OCI-LY7 (cell line): Measurements from ENCODE around the gene CBFA2T2.

Source experiments
- CTCF ChIP-seq: fragments of 200-600 bp; sonication (generic); conservative IDR thresholded peaks from 2 replicates; pipeline ENCODE4 v1.5.1; 2014; ENCODE audit warnings: mild to moderate bottlenecking, antibody characterized with exemption, low read length, moderate library complexity, mixed read lengths
- EZH2phosphoT487 ChIP-seq: fragments of 200-600 bp; sonication (generic); IDR thresholded peaks from 2 replicates; pipeline ENCODE4 v1.6.1; 2018; ENCODE audit warnings: low read depth, borderline replicate concordance, mild to moderate bottlenecking, mixed run types, antibody characterized with exemption, low read length, moderate library complexity, mixed read lengths

GRCh38 chr20:33556246-33556645 is 66.3 kb downstream of the CBFA2T2 start:
- TF ChIP-seq CTCF = no peak
- TF ChIP-seq EZH2phosphoT487 = no peak
